IPS-15b (cell line): ENCODE results near the gene STAT5A.
"Not testable (repeated sequence)": the region's sequence is repeated elsewhere in the genome, so short reads cannot be mapped to it uniquely, and the experiment has no call there.

Experiments used
- H3K27me3 ChIP-seq: one replicate; pipeline ENCODE4 v1.6.1; 2013; ENCODE audit warnings: low read length; ENCODE audit not compliant: control insufficient read depth, insufficient read depth
- H3K36me3 ChIP-seq: one replicate; pipeline ENCODE4 v1.6.1; 2013; ENCODE audit warnings: low read length; ENCODE audit not compliant: control insufficient read depth, insufficient read depth
- H3K4me1 ChIP-seq: one replicate; pipeline ENCODE4 v1.6.1; 2013; ENCODE audit warnings: mild to moderate bottlenecking, low read length; ENCODE audit not compliant: control insufficient read depth, insufficient read depth
- H3K4me3 ChIP-seq: one replicate; pipeline ENCODE4 v1.5.1; 2013; ENCODE audit warnings: low read depth, low read length
- H3K9ac ChIP-seq: one replicate; pipeline ENCODE4 v1.6.1; 2013; ENCODE audit warnings: low read depth, mild to moderate bottlenecking, low read length
- H3K9me3 ChIP-seq: one replicate; pipeline ENCODE4 v1.6.1; 2013; ENCODE audit warnings: mild to moderate bottlenecking, low read length; ENCODE audit not compliant: control insufficient read depth, insufficient read depth

Gene STAT5A

DNA sequence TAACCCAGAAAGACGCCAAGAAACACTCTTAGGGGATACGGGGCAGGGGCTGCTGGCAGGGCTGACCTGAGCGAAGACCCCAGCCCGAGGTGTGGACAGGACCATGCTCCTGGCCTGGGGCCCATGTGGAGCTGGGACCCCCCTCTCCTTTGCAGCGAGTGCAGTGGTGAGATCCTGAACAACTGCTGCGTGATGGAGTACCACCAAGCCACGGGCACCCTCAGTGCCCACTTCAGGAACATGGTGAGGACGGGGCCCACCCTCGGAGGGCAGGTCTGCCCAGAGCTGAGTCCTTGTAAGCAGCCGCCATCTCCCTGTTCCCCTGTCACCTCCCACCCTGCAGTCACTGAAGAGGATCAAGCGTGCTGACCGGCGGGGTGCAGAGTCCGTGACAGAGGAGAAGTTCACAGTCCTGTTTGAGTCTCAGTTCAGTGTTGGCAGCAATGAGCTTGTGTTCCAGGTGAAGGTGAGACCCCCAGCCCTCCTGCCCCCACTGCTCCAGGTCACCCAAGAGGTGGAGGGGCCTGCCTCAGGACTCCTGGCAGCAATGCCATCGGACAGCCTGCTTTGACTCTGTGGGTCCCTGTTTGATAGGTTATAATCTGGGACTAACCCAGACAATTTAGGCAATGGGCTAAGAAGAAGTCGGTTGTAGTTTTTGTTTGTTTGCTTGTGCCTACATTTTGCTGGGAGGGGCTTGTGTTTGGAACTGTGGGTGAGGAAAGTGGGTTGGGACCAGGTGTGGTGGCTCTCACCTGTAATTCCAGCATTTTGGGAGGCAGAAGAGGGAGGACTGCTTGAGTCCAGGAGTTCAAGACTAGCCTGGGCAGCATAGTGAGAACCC, 16.1 kb downstream of the STAT5A start:
- Histone ChIP-seq H3K27me3 (no peaks in the 10 kb centered on the region), H3K4me3 (no peak overlapping the region), H3K9ac (no peak overlapping the region), H3K9me3 (no peaks in the 10 kb centered on the region), H3K36me3 (no peaks in the 10 kb centered on the region), H3K4me1 (no peaks in the 10 kb centered on the region)

DNA sequence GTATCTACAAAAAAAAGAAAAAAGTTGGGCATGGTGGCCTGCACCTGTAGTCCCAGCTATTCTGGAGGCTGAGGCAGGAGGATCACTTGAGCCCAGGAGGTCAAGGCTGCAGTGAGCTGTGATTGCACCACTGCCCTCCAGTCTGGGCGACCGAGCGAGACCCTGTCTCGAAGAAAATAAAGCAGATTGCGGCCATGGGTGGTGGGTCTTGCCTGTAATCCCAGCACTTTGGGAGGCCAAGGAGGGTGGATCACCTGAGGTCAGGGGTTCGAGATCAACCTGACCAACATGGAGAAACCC, 16.7 kb downstream of the STAT5A start:
- not testable (repeated sequence) for H3K27me3 ChIP-seq, H3K9me3 ChIP-seq, H3K9ac ChIP-seq, H3K4me3 ChIP-seq, H3K4me1 ChIP-seq, H3K36me3 ChIP-seq

GRCh38 chr17:42305543-42306384, 17.5 kb downstream of the STAT5A start:
- Histone ChIP-seq H3K36me3 (no peaks in the 10 kb centered on the region), H3K9me3 (no peaks in the 10 kb centered on the region), H3K9ac (no peak overlapping the region), H3K27me3 (no peaks in the 10 kb centered on the region), H3K4me3 (no peak overlapping the region), H3K4me1 (no peaks in the 10 kb centered on the region)

- H3K4me1 ChIP-seq, result peaks cover 4% of the 10 kb centered on the region
- no peaks in the 10 kb centered on the region for H3K9me3 ChIP-seq
- H3K36me3 ChIP-seq, result no peaks in the 10 kb centered on the region
- no peak overlapping the region for H3K9ac ChIP-seq
- no peak overlapping the region for H3K4me3 ChIP-seq
- no peaks in the 10 kb centered on the region for H3K27me3 ChIP-seq
Measured at GRCh38 chr17:42306385-42306667, 18.0 kb downstream of the STAT5A start.

DNA sequence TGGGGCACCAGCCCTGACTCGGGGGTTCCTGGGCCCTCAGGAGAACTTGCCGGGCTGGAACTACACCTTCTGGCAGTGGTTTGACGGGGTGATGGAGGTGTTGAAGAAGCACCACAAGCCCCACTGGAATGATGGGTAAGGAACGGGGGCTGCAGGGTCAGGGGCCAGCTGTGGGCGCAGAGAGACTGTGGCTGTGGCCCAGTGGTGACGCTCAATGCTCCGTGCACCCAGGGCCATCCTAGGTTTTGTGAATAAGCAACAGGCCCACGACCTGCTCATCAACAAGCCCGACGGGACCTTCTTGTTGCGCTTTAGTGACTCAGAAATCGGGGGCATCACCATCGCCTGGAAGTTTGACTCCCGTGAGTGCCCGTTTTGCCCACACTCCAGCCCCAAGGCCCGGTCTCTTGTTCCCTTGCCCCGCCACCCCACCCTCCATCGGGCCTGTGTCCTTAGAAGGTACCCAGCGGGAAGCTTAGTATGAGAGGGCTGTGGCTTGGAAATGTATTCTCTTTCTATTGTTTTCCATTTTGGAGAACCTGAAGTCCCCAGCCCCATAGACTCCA, 19.1 kb downstream of the STAT5A start:
- no peaks in the 10 kb centered on the region for H3K9me3 ChIP-seq
- peaks cover 10% of the 10 kb centered on the region for H3K4me1 ChIP-seq
- H3K27me3 ChIP-seq, result no peaks in the 10 kb centered on the region
- H3K9ac ChIP-seq, result no peak overlapping the region
- H3K36me3 ChIP-seq, result no peaks in the 10 kb centered on the region
- H3K4me3 ChIP-seq, result no peak overlapping the region

GRCh38 chr17:42308446-42308845, 20.1 kb downstream of the STAT5A start:
- H3K4me1 ChIP-seq, result peaks cover 10% of the 10 kb centered on the region
- H3K9ac ChIP-seq, result no peak overlapping the region
- H3K9me3 ChIP-seq, result no peaks in the 10 kb centered on the region
- H3K4me3 ChIP-seq, result no peak overlapping the region
- no peaks in the 10 kb centered on the region for H3K27me3 ChIP-seq
- H3K36me3 ChIP-seq, result no peaks in the 10 kb centered on the region

DNA sequence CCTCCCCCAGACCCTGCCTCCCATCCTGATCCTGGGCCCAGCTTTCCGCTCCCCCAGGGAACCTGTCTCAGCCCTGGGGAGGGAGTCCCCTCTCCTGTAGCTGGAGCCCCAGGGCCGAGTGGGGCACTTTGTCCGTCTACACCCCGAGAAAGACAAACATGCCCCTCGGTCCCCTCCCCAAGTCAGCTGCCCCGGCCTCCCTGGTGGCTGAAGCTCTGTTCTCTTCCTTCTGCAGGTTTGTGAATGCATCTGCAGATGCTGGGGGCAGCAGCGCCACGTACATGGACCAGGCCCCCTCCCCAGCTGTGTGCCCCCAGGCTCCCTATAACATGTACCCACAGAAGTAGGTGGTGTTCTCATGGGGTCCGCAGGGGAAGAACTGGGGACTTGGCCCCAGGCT, 20.8 kb downstream of the STAT5A start:
- Histone ChIP-seq H3K36me3 (no peaks in the 10 kb centered on the region), H3K9ac (no peak overlapping the region), H3K4me3 (no peak overlapping the region), H3K27me3 (no peaks in the 10 kb centered on the region), H3K4me1 (peaks cover 11% of the 10 kb centered on the region), H3K9me3 (no peaks in the 10 kb centered on the region)

GRCh38 chr17:42309986-42310786, 21.9 kb downstream of the STAT5A start:
- Histone ChIP-seq H3K36me3 (peaks cover 2% of the 10 kb centered on the region), H3K9me3 (no peaks in the 10 kb centered on the region), H3K27me3 (no peaks in the 10 kb centered on the region), H3K4me3 (no peak overlapping the region), H3K9ac (no peak overlapping the region), H3K4me1 (peaks cover 11% of the 10 kb centered on the region)

GRCh38 chr17:42310787-42311215, 22.5 kb downstream of the STAT5A start:
- H3K4me1 ChIP-seq, result peaks cover 11% of the 10 kb centered on the region
- no peaks in the 10 kb centered on the region for H3K27me3 ChIP-seq
- H3K36me3 ChIP-seq, result peaks cover 6% of the 10 kb centered on the region
- no peak overlapping the region for H3K9ac ChIP-seq
- no peaks in the 10 kb centered on the region for H3K9me3 ChIP-seq
- H3K4me3 ChIP-seq, result no peak overlapping the region

DNA sequence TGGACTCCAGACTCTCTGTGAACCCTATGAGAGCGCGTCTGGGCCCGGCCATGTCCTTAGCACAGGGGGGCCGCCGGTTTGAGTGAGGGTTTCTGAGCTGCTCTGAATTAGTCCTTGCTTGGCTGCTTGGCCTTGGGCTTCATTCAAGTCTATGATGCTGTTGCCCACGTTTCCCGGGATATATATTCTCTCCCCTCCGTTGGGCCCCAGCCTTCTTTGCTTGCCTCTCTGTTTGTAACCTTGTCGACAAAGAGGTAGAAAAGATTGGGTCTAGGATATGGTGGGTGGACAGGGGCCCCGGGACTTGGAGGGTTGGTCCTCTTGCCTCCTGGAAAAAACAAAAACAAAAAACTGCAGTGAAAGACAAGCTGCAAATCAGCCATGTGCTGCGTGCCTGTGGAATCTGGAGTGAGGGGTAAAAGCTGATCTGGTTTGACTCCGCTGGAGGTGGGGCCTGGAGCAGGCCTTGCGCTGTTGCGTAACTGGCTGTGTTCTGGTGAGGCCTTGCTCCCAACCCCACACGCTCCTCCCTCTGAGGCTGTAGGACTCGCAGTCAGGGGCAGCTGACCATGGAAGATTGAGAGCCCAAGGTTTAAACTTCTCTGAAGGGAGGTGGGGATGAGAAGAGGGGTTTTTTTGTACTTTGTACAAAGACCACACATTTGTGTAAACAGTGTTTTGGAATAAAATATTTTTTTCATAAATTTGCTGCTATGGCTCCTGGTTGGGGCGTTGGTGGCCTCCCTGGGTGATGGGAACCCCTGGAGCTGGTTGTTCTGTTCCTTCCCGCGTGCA, 23.1 kb downstream of the STAT5A start:
- Histone ChIP-seq H3K9ac (no peak overlapping the region), H3K4me1 (peaks cover 11% of the 10 kb centered on the region), H3K36me3 (peaks cover 6% of the 10 kb centered on the region), H3K4me3 (no peak overlapping the region), H3K9me3 (no peaks in the 10 kb centered on the region), H3K27me3 (no peaks in the 10 kb centered on the region)

GRCh38 chr17:42312035-42312284, 23.7 kb downstream of the STAT5A start:
- H3K9me3 ChIP-seq, result no peaks in the 10 kb centered on the region
- no peak overlapping the region for H3K4me3 ChIP-seq
- no peaks in the 10 kb centered on the region for H3K27me3 ChIP-seq
- peaks cover 11% of the 10 kb centered on the region for H3K4me1 ChIP-seq
- H3K36me3 ChIP-seq, result peaks cover 8% of the 10 kb centered on the region
- H3K9ac ChIP-seq, result no peak overlapping the region
